Measurements from ENCODE around the gene FAM83G.

FAM83G gene

GRCh38 chr17:18995220-18995619 is 9.3 kb downstream of the FAM83G start:
- no peaks in the 10 kb centered on the region for H3F3A ChIP-seq (ENCODE audit: control insufficient read depth, insufficient read depth)
- H3K27ac ChIP-seq (ENCODE audit: low read depth, low read length): no peak overlapping the region
- H4K20me1 ChIP-seq (ENCODE audit: control insufficient read depth, insufficient read depth, low read depth, low read length): no peaks in the 10 kb centered on the region
- H3K27me3 ChIP-seq (ENCODE audit: control insufficient read depth, low read length): no peaks in the 10 kb centered on the region
- peaks cover 23% of the 10 kb centered on the region for H3K79me2 ChIP-seq (ENCODE audit: control insufficient read depth, low read length)
- H3K4me3 ChIP-seq (ENCODE audit: low read length): no peak overlapping the region
- H3K36me3 ChIP-seq (ENCODE audit: control insufficient read depth, low read length): peaks cover 13% of the 10 kb centered on the region
- H3K9me2 ChIP-seq (replicated peaks; ENCODE audit: control insufficient read depth, low read length): no peaks in the 10 kb centered on the region
- H3K4me2 ChIP-seq (ENCODE audit: low read length): no peak overlapping the region
- H3K9me3 ChIP-seq (ENCODE audit: control insufficient read depth, insufficient read depth, low read length): peaks cover 11% of the 10 kb centered on the region
- H3K4me1 ChIP-seq (ENCODE audit: control insufficient read depth, low read length): peaks cover 16% of the 10 kb centered on the region
- TF ChIP-seq CTCF (IDR thresholded peaks at IDR 0.05; ENCODE audit: low read depth, low read length, poor library complexity, severe bottlenecking) (no peak), EZH2phosphoT487 (IDR thresholded peaks at IDR 0.05; ENCODE audit: borderline replicate concordance, low read length) (no peak)

GRCh38 chr17:18994631-18995030 is 9.9 kb downstream of the FAM83G start:
- Histone ChIP-seq H3K4me2 (ENCODE audit: low read length) (no peak overlapping the region), H3K36me3 (ENCODE audit: control insufficient read depth, low read length) (peaks cover 13% of the 10 kb centered on the region), H3K9me3 (ENCODE audit: control insufficient read depth, insufficient read depth, low read length) (peaks cover 11% of the 10 kb centered on the region), H3K9me2 (replicated peaks; ENCODE audit: control insufficient read depth, low read length) (no peaks in the 10 kb centered on the region), H3K27me3 (ENCODE audit: control insufficient read depth, low read length) (no peaks in the 10 kb centered on the region), H3K27ac (ENCODE audit: low read depth, low read length) (no peak overlapping the region), H3K79me2 (ENCODE audit: control insufficient read depth, low read length) (peaks cover 23% of the 10 kb centered on the region), H3F3A (ENCODE audit: control insufficient read depth, insufficient read depth) (no peaks in the 10 kb centered on the region), H3K4me1 (ENCODE audit: control insufficient read depth, low read length) (peaks cover 16% of the 10 kb centered on the region), H3K4me3 (ENCODE audit: low read length) (no peak overlapping the region), H4K20me1 (ENCODE audit: control insufficient read depth, insufficient read depth, low read depth, low read length) (no peaks in the 10 kb centered on the region)
- no peak for TF ChIP-seq CTCF (IDR thresholded peaks at IDR 0.05; ENCODE audit: low read depth, low read length, poor library complexity, severe bottlenecking)
- TF ChIP-seq EZH2phosphoT487 (IDR thresholded peaks at IDR 0.05; ENCODE audit: borderline replicate concordance, low read length): no peak

GRCh38 chr17:18993905-18994526 is 10.5 kb downstream of the FAM83G start:
- no peak for TF ChIP-seq CTCF (IDR thresholded peaks at IDR 0.05; ENCODE audit: low read depth, low read length, poor library complexity, severe bottlenecking)
- TF ChIP-seq EZH2phosphoT487 (IDR thresholded peaks at IDR 0.05; ENCODE audit: borderline replicate concordance, low read length): no peak
- H4K20me1 ChIP-seq (ENCODE audit: control insufficient read depth, insufficient read depth, low read depth, low read length): no peaks in the 10 kb centered on the region
- H3K4me1 ChIP-seq (ENCODE audit: control insufficient read depth, low read length): peaks cover 16% of the 10 kb centered on the region
- no peak overlapping the region for H3K4me2 ChIP-seq (ENCODE audit: low read length)
- H3K79me2 ChIP-seq (ENCODE audit: control insufficient read depth, low read length): peaks cover 23% of the 10 kb centered on the region
- no peaks in the 10 kb centered on the region for H3K27me3 ChIP-seq (ENCODE audit: control insufficient read depth, low read length)
- no peak overlapping the region for H3K4me3 ChIP-seq (ENCODE audit: low read length)
- peaks cover 13% of the 10 kb centered on the region for H3K36me3 ChIP-seq (ENCODE audit: control insufficient read depth, low read length)
- peaks cover 11% of the 10 kb centered on the region for H3K9me3 ChIP-seq (ENCODE audit: control insufficient read depth, insufficient read depth, low read length)
- no peak overlapping the region for H3K27ac ChIP-seq (ENCODE audit: low read depth, low read length)
- no peaks in the 10 kb centered on the region for H3F3A ChIP-seq (ENCODE audit: control insufficient read depth, insufficient read depth)
- H3K9me2 ChIP-seq (replicated peaks; ENCODE audit: control insufficient read depth, low read length): no peaks in the 10 kb centered on the region

Data from DOHH2 (cell line).